ENCODE results near the gene IGFBPL1. TPM values are rescaled to one million over a fixed set of nuclear protein-coding genes. Genes with fewer than 3 reads are reported as not detected.
"Not testable (repeated sequence)": the region's sequence is repeated elsewhere in the genome, so short reads cannot be mapped to it uniquely, and the experiment has no call there.

The IGFBPL1 gene
- total RNA-seq, 1 donor = 0.36 TPM

GRCh38 chr9:38382141-38382540 is 42.1 kb downstream of the IGFBPL1 start:
- Histone ChIP-seq H3K36me3 (ENCODE audit: insufficient read depth, low read length) (no peaks in the 10 kb centered on the region), H3K4me1 (ENCODE audit: insufficient read depth, low read length) (peaks cover 8% of the 10 kb centered on the region), H3K27me3 (ENCODE audit: insufficient read depth, low read length) (no peaks in the 10 kb centered on the region), H3K9me3 (ENCODE audit: low read depth, low read length) (no peaks in the 10 kb centered on the region), H3K4me3 (ENCODE audit: insufficient read depth, low read length) (no peak overlapping the region), H3K27ac (ENCODE audit: low read depth, low read length) (no peak overlapping the region), H3K4me2 (ENCODE audit: insufficient read depth, low read length) (no peak overlapping the region), H3K79me2 (ENCODE audit: insufficient read depth, low read length) (no peaks in the 10 kb centered on the region), H4K20me1 (ENCODE audit: insufficient read depth, low read length) (no peaks in the 10 kb centered on the region), H2AFZ (ENCODE audit: low read length) (no peak overlapping the region)
- no peak for TF ChIP-seq CTCF (IDR thresholded peaks at IDR 0.05; ENCODE audit: extremely low read depth, low read depth, low read length)
- DNase-seq (ENCODE audit: insufficient read length, low spot score, missing footprints) = no peak

GRCh38 chr9:38380872-38381534 is 43.3 kb downstream of the IGFBPL1 start:
- H3K9me3 ChIP-seq (ENCODE audit: low read depth, low read length) = no peaks in the 10 kb centered on the region
- no peak for DNase-seq (ENCODE audit: insufficient read length, low spot score, missing footprints)
- TF ChIP-seq CTCF (IDR thresholded peaks at IDR 0.05; ENCODE audit: extremely low read depth, low read depth, low read length) = no peak
- H3K27ac ChIP-seq (ENCODE audit: low read depth, low read length) = no peak overlapping the region
- no peaks in the 10 kb centered on the region for H3K36me3 ChIP-seq (ENCODE audit: insufficient read depth, low read length)
- peaks cover 10% of the 10 kb centered on the region for H3K27me3 ChIP-seq (ENCODE audit: insufficient read depth, low read length)
- H3K79me2 ChIP-seq (ENCODE audit: insufficient read depth, low read length) = no peaks in the 10 kb centered on the region
- no peak overlapping the region for H3K4me3 ChIP-seq (ENCODE audit: insufficient read depth, low read length)
- no peaks in the 10 kb centered on the region for H4K20me1 ChIP-seq (ENCODE audit: insufficient read depth, low read length)
- peaks cover 8% of the 10 kb centered on the region for H3K4me1 ChIP-seq (ENCODE audit: insufficient read depth, low read length)
- H2AFZ ChIP-seq (ENCODE audit: low read length) = peak overlapping the region; percentile 7
- H3K4me2 ChIP-seq (ENCODE audit: insufficient read depth, low read length) = no peak overlapping the region

- Histone ChIP-seq H3K79me2 (ENCODE audit: insufficient read depth, low read length) (no peaks in the 10 kb centered on the region), H2AFZ (ENCODE audit: low read length) (no peak overlapping the region), H3K36me3 (ENCODE audit: insufficient read depth, low read length) (no peaks in the 10 kb centered on the region), H3K27me3 (ENCODE audit: insufficient read depth, low read length) (peaks cover 14% of the 10 kb centered on the region), H3K4me3 (ENCODE audit: insufficient read depth, low read length) (no peak overlapping the region), H4K20me1 (ENCODE audit: insufficient read depth, low read length) (no peaks in the 10 kb centered on the region), H3K4me1 (ENCODE audit: insufficient read depth, low read length) (peaks cover 8% of the 10 kb centered on the region), H3K27ac (ENCODE audit: low read depth, low read length) (no peak overlapping the region), H3K9me3 (ENCODE audit: low read depth, low read length) (no peaks in the 10 kb centered on the region), H3K4me2 (ENCODE audit: insufficient read depth, low read length) (no peak overlapping the region)
- TF ChIP-seq CTCF (IDR thresholded peaks at IDR 0.05; ENCODE audit: extremely low read depth, low read depth, low read length) = no peak
- DNase-seq (ENCODE audit: insufficient read length, low spot score, missing footprints) = no peak
These were observed 43.9 kb downstream of the IGFBPL1 start for GRCh38 chr9:38380230-38380871.

GRCh38 chr9:38377336-38378083 is 46.7 kb downstream of the IGFBPL1 start:
- not testable (repeated sequence) for H4K20me1 ChIP-seq (ENCODE audit: insufficient read depth, low read length); H3K4me1 ChIP-seq (ENCODE audit: insufficient read depth, low read length); H3K36me3 ChIP-seq (ENCODE audit: insufficient read depth, low read length); H3K79me2 ChIP-seq (ENCODE audit: insufficient read depth, low read length); H3K4me3 ChIP-seq (ENCODE audit: insufficient read depth, low read length); H3K4me2 ChIP-seq (ENCODE audit: insufficient read depth, low read length); H3K9me3 ChIP-seq (ENCODE audit: low read depth, low read length); DNase-seq (ENCODE audit: insufficient read length, low spot score, missing footprints); H3K27ac ChIP-seq (ENCODE audit: low read depth, low read length); H2AFZ ChIP-seq (ENCODE audit: low read length)
- H3K27me3 ChIP-seq (ENCODE audit: insufficient read depth, low read length) = peaks cover 22% of the 10 kb centered on the region

Data from osteoblast (primary cell).